HepG2 (cell line): ENCODE data around the gene FBF1. TPM values are rescaled to one million over a fixed set of nuclear protein-coding genes. Genes with fewer than 3 reads are reported as not detected.

Experiments
- HNRNPUL1 ChIP-seq: fragments of 200-400 bp; formaldehyde crosslinking; IDR thresholded peaks from 2 replicates; pipeline ENCODE4 v1.6.1; 2017; ENCODE audit warnings: low read depth, mild to moderate bottlenecking, low read length, moderate library complexity
- PAXIP1 ChIP-seq: sonication (generic); formaldehyde crosslinking; conservative IDR thresholded peaks from 2 replicates; pipeline ENCODE4 v1.4.0; 2020; ENCODE audit warnings: mild to moderate bottlenecking, missing genetic modification reagents, moderate library complexity
- SP5 ChIP-seq: IDR thresholded peaks from 2 replicates; pipeline ENCODE4 v1.6.1; 2016; ENCODE audit warnings: low read depth, borderline replicate concordance
- SYNCRIP ChIP-seq: fragments of 200-400 bp; formaldehyde crosslinking; IDR thresholded peaks from 2 replicates; pipeline ENCODE4 v1.6.1; 2018; ENCODE audit warnings: mild to moderate bottlenecking, low read depth, low read length; ENCODE audit not compliant: insufficient read depth
- TARDBP ChIP-seq: sonication (generic); formaldehyde crosslinking; IDR thresholded peaks from 2 replicates; pipeline ENCODE4 v1.8.0; 2022; ENCODE audit warnings: mild to moderate bottlenecking, missing genetic modification reagents
- ZKSCAN5 ChIP-seq: sonication (generic); formaldehyde crosslinking; IDR thresholded peaks from 2 replicates; pipeline ENCODE4 v1.5.1; 2020; ENCODE audit warnings: mild to moderate bottlenecking, missing genetic modification reagents
- ZNF292 ChIP-seq: sonication (generic); formaldehyde crosslinking; IDR thresholded peaks from 2 replicates; pipeline ENCODE4 v1.8.1; 2022; ENCODE audit warnings: mild to moderate bottlenecking, low read depth, missing genetic modification reagents, borderline replicate concordance
- ZNF615 ChIP-seq: sonication (generic); formaldehyde crosslinking; IDR thresholded peaks from 2 replicates; pipeline ENCODE4 v1.5.0; 2020; ENCODE audit warnings: mild to moderate bottlenecking, missing genetic modification reagents, borderline replicate concordance
- ZNF646 ChIP-seq: sonication (generic); formaldehyde crosslinking; IDR thresholded peaks from 2 replicates; pipeline ENCODE4 v1.9.0; 2021; ENCODE audit warnings: mild to moderate bottlenecking, missing genetic modification reagents
- ZUFSP ChIP-seq: sonication (generic); formaldehyde crosslinking; IDR thresholded peaks from 2 replicates; pipeline ENCODE4 v1.9.0; 2021; ENCODE audit warnings: missing genetic modification reagents, mild to moderate bottlenecking, borderline replicate concordance
- polyA plus RNA-seq, 8 experiments: library from polyadenylated mRNA; depleted of rRNA in 3 of 8; stranded (reverse) in 7 of 8; unstranded in 1 of 8; fragments of >200 nt; fragmentation: Illumina TruSeq in 4 of 8; extraction: Trizol in 4 of 8; gene quantifications; 2 replicates each; pipeline versions ENCODE4 v1.2.1 to v1.2.3, GENCODE V29; 2011 to 2016; ENCODE audit warnings: low read depth in 4 of 8, missing spikeins in 1 of 8, mixed read lengths in 1 of 8; ENCODE audit not compliant: insufficient read depth in 1 of 8
- total RNA-seq, 5 experiments: library from RNA; depleted of rRNA; stranded (reverse); fragments of >200 nt; fragmentation: Illumina TruSeq; extraction: Trizol; gene quantifications; 2 replicates each; pipeline ENCODE4 v1.2.3, GENCODE V29; 2016; ENCODE audit warnings: low read depth in 1 of 5

The FBF1 gene
- total and polyA plus RNA-seq, 2 of the 13 experiments (the other 11 are each of a cell fraction or from before 2014, with no cell fraction given) = 2.4 to 8.1 TPM

- TF ChIP-seq SYNCRIP = no peak
- no peak; the same call in 1 of the 2 replicates for TF ChIP-seq ZNF615
- peak; percentile 70 for TF ChIP-seq PAXIP1 (CRISPR knock-in tag)
- TF ChIP-seq HNRNPUL1 = peak; percentile 68; the same call in 1 of the 2 replicates
- 0 out of 2 replicates have a peak, but pooled peaks have one; percentile 24 for TF ChIP-seq ZUFSP (CRISPR knock-in tag)
- no peak for TF ChIP-seq ZKSCAN5 (CRISPR knock-in tag)
- peak; percentile 64 for TF ChIP-seq SP5 (CRISPR knock-in tag)
- TF ChIP-seq ZNF646 (CRISPR knock-in tag) = 0 out of 2 replicates have a peak, but pooled peaks have one; percentile 32
- peak; percentile 86 for TF ChIP-seq TARDBP (CRISPR knock-in tag)
- no peak; the same call in 1 of the 2 replicates for TF ChIP-seq ZNF292 (CRISPR knock-in tag)
Observed at GRCh38 chr17:75940727-75941441, at the start of gene FBF1 (continued).
